ENCODE results near the gene SNTB2. TPM values are rescaled to one million over a fixed set of nuclear protein-coding genes. Genes with fewer than 3 reads are reported as not detected.

SNTB2 gene
- total and polyA plus RNA-seq, 10 of the 15 experiments (the other 5 are each of a cell fraction or from before 2014, with no cell fraction given): 1.2 to 15.7 (median 5.0) TPM

- no peak for TF ChIP-seq FOS (IDR thresholded peaks at IDR 0.05; ENCODE audit: borderline replicate concordance, extremely low read depth, insufficient read length)
- TF ChIP-seq BHLHE40 (IDR thresholded peaks at IDR 0.05; ENCODE audit: borderline replicate concordance in 1 of 2, low read depth in 2 of 2, low read length in 1 of 2): peak; percentile 32 to 63; a peak in 3 of 4 replicates
- TF ChIP-seq SMC3 (IDR thresholded peaks at IDR 0.05; ENCODE audit: borderline replicate concordance, low read length): peak; percentile 13; the same call in 1 of the 2 replicates
- TF ChIP-seq POLR2AphosphoS5 (IDR thresholded peaks at IDR 0.05; ENCODE audit: low read length): peak; percentile 70
- TF ChIP-seq RFX5 (IDR thresholded peaks at IDR 0.05; ENCODE audit: low read depth, low read length): 0 out of 2 replicates have a peak, but pooled peaks have one; percentile 39
- peak; percentile 88 for TF ChIP-seq POLR2A (IDR thresholded peaks at IDR 0.05; ENCODE audit: low read depth, low read length)
- no peak for TF ChIP-seq ZBTB11 (CRISPR knock-in tag; IDR thresholded peaks at IDR 0.05)
- TF ChIP-seq TCF7 (IDR thresholded peaks at IDR 0.05; ENCODE audit: borderline replicate concordance): no peak
- TF ChIP-seq TAF1 (IDR thresholded peaks at IDR 0.05; ENCODE audit: borderline replicate concordance, low read depth, low read length): peak; percentile 12; the same call in 1 of the 2 replicates
- TF ChIP-seq POU2F2 (IDR thresholded peaks at IDR 0.05; ENCODE audit: borderline replicate concordance, low read depth, low read length): 0 out of 3 replicates have a peak, but pooled peaks have one; percentile 16
- TF ChIP-seq MLLT1 (IDR thresholded peaks at IDR 0.05): peak; percentile 90
- TF ChIP-seq CTCF (IDR thresholded peaks at IDR 0.05 in 2 of 3, conservative IDR thresholded peaks at IDR 0.05 in 1 of 3; ENCODE audit: control insufficient read depth in 2 of 3, extremely low read depth in 1 of 3, insufficient read depth in 1 of 3, low read depth in 3 of 3, low read length in 3 of 3): peak; percentile 81 to 96 (median 92)
- TF ChIP-seq NR2C2 (IDR thresholded peaks at IDR 0.05; ENCODE audit: borderline replicate concordance, control insufficient read depth, insufficient read length, low read depth): no peak
- TF ChIP-seq TBL1XR1 (IDR thresholded peaks at IDR 0.05; ENCODE audit: low read depth, low read length): 0 out of 2 replicates have a peak, but pooled peaks have one; percentile 25
- no peak for TF ChIP-seq CHD1 (IDR thresholded peaks at IDR 0.05; ENCODE audit: low read depth, low read length)
- TF ChIP-seq PKNOX1 (IDR thresholded peaks at IDR 0.05): peak; percentile 79
- TF ChIP-seq IKZF1 (conservative IDR thresholded peaks at IDR 0.05): peak; percentile 84
- TF ChIP-seq PML (IDR thresholded peaks at IDR 0.05; ENCODE audit: low read length): 0 out of 2 replicates have a peak, but pooled peaks have one; percentile 60
- TF ChIP-seq CBFB (IDR thresholded peaks at IDR 0.05; ENCODE audit: low read depth): no peak
- TF ChIP-seq IRF3 (IDR thresholded peaks at IDR 0.05): no peak
- no peak for TF ChIP-seq ZBED1 (IDR thresholded peaks at IDR 0.05; ENCODE audit: borderline replicate concordance)
These were observed 123.9 kb downstream of the SNTB2 start, which contains the start of gene VPS4A (continued) for GRCh38 chr16:69310653-69311532.
